ENCODE results near the gene TMEM252. TPM values are rescaled to one million over a fixed set of nuclear protein-coding genes. Genes with fewer than 3 reads are reported as not detected.

The TMEM252 gene
- total and polyA plus RNA-seq, 2 experiments from 2014 or later = 0.76 TPM; not detected in 1

DNA sequence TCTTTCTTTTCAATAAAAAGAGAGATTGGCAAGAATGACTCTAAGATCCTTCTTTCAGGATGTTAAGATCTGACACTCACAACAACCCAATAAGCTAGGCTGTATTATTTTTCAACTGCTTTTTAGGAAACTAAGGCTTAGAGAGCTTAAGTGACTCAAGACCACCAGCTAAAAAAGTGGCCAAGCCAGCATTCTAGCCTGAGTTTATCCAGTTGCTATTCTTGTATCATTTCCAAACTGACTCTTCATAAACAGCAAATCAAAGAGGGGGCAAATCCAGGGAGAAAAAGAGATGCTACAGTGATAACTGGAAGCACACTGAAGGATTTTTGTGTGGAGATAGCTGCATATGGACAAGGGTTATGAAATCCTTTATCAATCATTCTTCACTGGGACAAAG, 47.1 kb downstream of the TMEM252 start:
- H3K27me3 ChIP-seq = no peaks in the 10 kb centered on the region
- H3K4me1 ChIP-seq (ENCODE audit: low read depth) = peaks cover 16% of the 10 kb centered on the region
- peaks cover 3% of the 10 kb centered on the region for H3K36me3 ChIP-seq
- TF ChIP-seq, protein P1, sequence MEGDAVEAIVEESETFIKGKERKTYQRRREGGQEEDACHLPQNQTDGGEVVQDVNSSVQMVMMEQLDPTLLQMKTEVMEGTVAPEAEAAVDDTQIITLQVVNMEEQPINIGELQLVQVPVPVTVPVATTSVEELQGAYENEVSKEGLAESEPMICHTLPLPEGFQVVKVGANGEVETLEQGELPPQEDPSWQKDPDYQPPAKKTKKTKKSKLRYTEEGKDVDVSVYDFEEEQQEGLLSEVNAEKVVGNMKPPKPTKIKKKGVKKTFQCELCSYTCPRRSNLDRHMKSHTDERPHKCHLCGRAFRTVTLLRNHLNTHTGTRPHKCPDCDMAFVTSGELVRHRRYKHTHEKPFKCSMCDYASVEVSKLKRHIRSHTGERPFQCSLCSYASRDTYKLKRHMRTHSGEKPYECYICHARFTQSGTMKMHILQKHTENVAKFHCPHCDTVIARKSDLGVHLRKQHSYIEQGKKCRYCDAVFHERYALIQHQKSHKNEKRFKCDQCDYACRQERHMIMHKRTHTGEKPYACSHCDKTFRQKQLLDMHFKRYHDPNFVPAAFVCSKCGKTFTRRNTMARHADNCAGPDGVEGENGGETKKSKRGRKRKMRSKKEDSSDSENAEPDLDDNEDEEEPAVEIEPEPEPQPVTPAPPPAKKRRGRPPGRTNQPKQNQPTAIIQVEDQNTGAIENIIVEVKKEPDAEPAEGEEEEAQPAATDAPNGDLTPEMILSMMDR (IDR thresholded peaks at IDR 0.05; ENCODE audit: low read depth, low read length) = no peak
- no peak for DNase-seq (ENCODE audit: low read depth in 1 of 2, low spot score in 1 of 2)
- no peak overlapping the region for H3K4me3 ChIP-seq
- H3K9me3 ChIP-seq (ENCODE audit: low read depth) = no peaks in the 10 kb centered on the region
- peak overlapping the region; percentile 65 for H3K27ac ChIP-seq

DNA sequence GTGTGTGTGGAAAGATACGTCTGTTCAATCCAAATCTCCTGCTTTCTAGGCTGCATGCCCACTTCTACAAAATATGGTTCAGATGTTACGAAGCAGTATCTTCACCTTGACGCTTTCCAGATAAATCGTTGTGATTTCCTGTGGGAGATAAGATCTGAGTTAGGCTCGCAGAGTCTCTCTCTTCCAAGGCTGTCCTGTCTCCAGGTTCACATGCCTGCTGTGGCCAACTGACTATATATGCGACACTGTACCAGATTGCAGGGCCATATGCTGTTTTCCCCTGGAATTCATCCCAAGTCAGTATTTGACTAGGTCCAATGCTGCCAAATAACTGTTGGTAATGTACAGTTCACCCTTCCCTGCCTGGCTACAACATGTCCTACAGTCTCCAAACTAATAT, 47.9 kb downstream of the TMEM252 start:
- TF ChIP-seq, protein P1 (IDR thresholded peaks at IDR 0.05; ENCODE audit: low read depth, low read length) = no peak
- Histone ChIP-seq H3K9me3 (ENCODE audit: low read depth) (no peaks in the 10 kb centered on the region), H3K4me3 (no peak overlapping the region), H3K36me3 (peaks cover 5% of the 10 kb centered on the region), H3K27ac (peak overlapping the region; percentile 65), H3K27me3 (no peaks in the 10 kb centered on the region), H3K4me1 (ENCODE audit: low read depth) (peaks cover 16% of the 10 kb centered on the region)
- no peak for DNase-seq (ENCODE audit: low read depth in 1 of 2, low spot score in 1 of 2)

DNA sequence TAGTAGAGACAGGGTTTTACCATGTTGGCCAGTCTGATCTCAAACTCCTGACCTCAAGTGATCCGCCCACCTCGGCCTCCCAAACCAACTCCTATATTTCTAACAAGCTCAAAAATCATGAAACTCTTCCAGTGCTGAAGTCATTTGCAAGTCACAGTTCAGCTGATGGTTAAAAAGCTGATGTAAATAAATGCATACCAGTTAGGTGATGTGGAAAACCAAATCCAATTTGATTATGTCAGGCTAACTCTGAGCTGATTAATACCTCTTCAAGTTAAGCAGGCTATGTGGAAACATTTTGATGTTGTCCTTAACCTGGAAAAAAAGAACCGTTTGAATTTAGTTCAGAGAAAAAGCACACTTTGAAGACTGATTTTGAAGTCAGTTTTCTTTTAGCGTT, 51.0 kb downstream of the TMEM252 start:
- H3K9me3 ChIP-seq (ENCODE audit: low read depth) = no peaks in the 10 kb centered on the region
- peaks cover 16% of the 10 kb centered on the region for H3K4me1 ChIP-seq (ENCODE audit: low read depth)
- H3K4me3 ChIP-seq = no peak overlapping the region
- DNase-seq (ENCODE audit: low read depth in 1 of 2, low spot score in 1 of 2) = no peak
- H3K36me3 ChIP-seq = peaks cover 9% of the 10 kb centered on the region
- no peak overlapping the region for H3K27ac ChIP-seq
- no peaks in the 10 kb centered on the region for H3K27me3 ChIP-seq
- TF ChIP-seq, protein P1 (IDR thresholded peaks at IDR 0.05; ENCODE audit: low read depth, low read length) = no peak

DNA sequence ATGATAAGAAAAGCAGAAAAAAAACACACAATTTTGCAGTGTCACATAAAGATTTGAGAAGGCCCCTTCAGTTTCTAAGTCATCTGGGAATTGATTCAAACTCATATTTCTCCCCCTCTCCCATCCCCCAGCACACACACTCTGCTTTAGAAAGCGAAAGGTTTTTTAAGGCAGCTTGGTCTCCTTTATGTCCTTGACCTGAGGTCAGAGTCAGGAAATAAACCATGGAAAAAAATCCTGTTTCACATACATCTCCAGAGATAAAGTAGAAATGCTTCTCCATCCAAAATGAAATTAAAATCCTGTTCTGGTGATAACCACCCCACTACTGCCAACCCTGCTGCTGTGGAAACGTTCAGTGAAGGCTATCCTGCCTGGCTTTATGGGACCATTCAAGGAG, 52.6 kb downstream of the TMEM252 start:
- Histone ChIP-seq H3K4me1 (ENCODE audit: low read depth) (peaks cover 6% of the 10 kb centered on the region), H3K36me3 (peaks cover 11% of the 10 kb centered on the region), H3K4me3 (no peak overlapping the region), H3K27ac (no peak overlapping the region), H3K27me3 (no peaks in the 10 kb centered on the region), H3K9me3 (ENCODE audit: low read depth) (no peaks in the 10 kb centered on the region)
- TF ChIP-seq, protein P1 (IDR thresholded peaks at IDR 0.05; ENCODE audit: low read depth, low read length) = no peak
- DNase-seq (ENCODE audit: low read depth in 1 of 2, low spot score in 1 of 2) = no peak

Other genes with a start within 250 kb of the TMEM252 start
- gene FOXD4L3, start 238.0 kb downstream of the TMEM252 start, total RNA-seq = 0.21 TPM in 1 of 2 replicates, not detected in the other
- 0.28 TPM in 1 of 2 replicates, not detected in the other for gene FOXD4L3, start 238.0 kb downstream of the TMEM252 start, polyA plus RNA-seq
- 75.3 and 121 TPM in 2 replicates for gene PGM5, start 184.3 kb downstream of the TMEM252 start, total RNA-seq
- gene PGM5, start 184.3 kb downstream of the TMEM252 start, polyA plus RNA-seq = 16.8 and 26.4 TPM in 2 replicates
- 5.0 and 7.8 TPM in 2 replicates for gene PIP5K1B, start 164.4 kb upstream of the TMEM252 start, total RNA-seq
- gene PIP5K1B, start 164.4 kb upstream of the TMEM252 start, polyA plus RNA-seq = 2.0 and 3.2 TPM in 2 replicates